NT2/D1 (cell line): ENCODE data around the gene BACH2.

Experiments
- SUZ12 ChIP-seq: IDR thresholded peaks from 2 replicates; pipeline ENCODE4 v1.6.1; 2011; ENCODE audit not compliant: insufficient read length, insufficient read depth; ENCODE audit errors: extremely low read depth
- YY1 ChIP-seq: IDR thresholded peaks from 2 replicates; pipeline ENCODE4 v1.6.1; 2011; ENCODE audit not compliant: insufficient read length, insufficient read depth
- ZNF274 ChIP-seq: IDR thresholded peaks from 2 replicates; pipeline ENCODE4 v1.6.1; 2011; ENCODE audit warnings: mild to moderate bottlenecking, low read depth, low read length

DNA sequence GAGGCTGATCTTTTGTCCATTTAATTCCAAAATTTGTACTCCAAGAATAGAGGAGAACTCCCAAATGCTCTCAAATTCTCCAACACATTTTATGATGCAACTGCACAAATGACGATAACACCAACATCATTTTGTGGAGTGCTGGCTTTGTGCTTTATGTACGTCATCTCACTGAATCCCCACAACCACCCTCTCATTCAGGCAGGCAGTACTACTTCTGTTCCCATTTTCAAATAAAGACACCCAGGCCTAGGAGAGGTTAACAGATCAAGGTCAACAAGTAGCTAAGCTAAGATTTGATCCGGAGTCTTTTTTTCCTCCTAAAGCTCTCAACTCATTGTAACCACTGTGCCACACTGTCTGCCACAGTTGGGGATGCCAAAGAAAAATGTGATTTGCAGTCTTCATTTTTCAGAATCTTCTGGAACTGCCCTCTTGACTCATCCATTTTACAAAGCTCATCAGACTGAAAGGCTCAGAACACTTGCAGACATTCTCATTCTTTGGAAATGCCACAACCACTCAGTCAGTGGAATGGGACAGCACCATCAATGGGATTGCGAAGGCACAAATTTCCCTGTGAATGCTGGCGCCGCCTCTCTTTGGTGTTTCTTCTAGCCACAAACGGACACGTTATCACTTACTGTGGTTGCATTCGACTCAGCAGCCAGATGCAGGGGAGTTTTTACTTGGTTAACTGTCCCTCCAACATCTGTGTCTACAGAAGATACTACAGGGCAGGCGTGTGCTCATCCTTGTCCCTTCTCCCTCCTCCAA lies 217.9 kb downstream of the BACH2 start:
- TF ChIP-seq ZNF274 (no peak), YY1 (no peak), SUZ12 (no peak)
